Glutamatergic neuron (in vitro differentiated cells): ENCODE data around the gene ARX. TPM values are rescaled to one million over a fixed set of nuclear protein-coding genes. Genes with fewer than 3 reads are reported as not detected.

Source experiments
- DNase-seq: peaks from one replicate; pipeline ENCODE4 v3.0.0; 2022
- H3K27ac Mint-ChIP-seq: one replicate; pipeline ENCODE4 v1.8.0; 2020; ENCODE audit warnings: mild to moderate bottlenecking, mixed read lengths, inconsistent platforms; ENCODE audit not compliant: unreplicated experiment
- H3K27me3 Mint-ChIP-seq: one replicate; pipeline ENCODE4 v1.8.0; 2020; ENCODE audit warnings: mild to moderate bottlenecking, moderate library complexity, mixed read lengths, inconsistent platforms; ENCODE audit not compliant: unreplicated experiment
- H3K36me3 Mint-ChIP-seq: one replicate; pipeline ENCODE4 v1.8.0; 2020; ENCODE audit warnings: mild to moderate bottlenecking, mixed read lengths, inconsistent platforms; ENCODE audit not compliant: unreplicated experiment
- H3K4me1 Mint-ChIP-seq: one replicate; pipeline ENCODE4 v1.8.0; 2020; ENCODE audit warnings: mild to moderate bottlenecking, low read depth, mixed read lengths, inconsistent platforms; ENCODE audit not compliant: unreplicated experiment
- H3K4me3 Mint-ChIP-seq: one replicate; pipeline ENCODE4 v1.8.0; 2020; ENCODE audit warnings: mild to moderate bottlenecking, mixed read lengths, inconsistent platforms; ENCODE audit not compliant: unreplicated experiment
- H3K9me3 Mint-ChIP-seq: one replicate; pipeline ENCODE4 v1.8.0; 2020; ENCODE audit warnings: mild to moderate bottlenecking, moderate library complexity, mixed read lengths, inconsistent platforms; ENCODE audit not compliant: unreplicated experiment
- total RNA-seq: library from RNA; stranded (reverse); fragmentation: NEBNext Ultra II Directional; extraction: Animal tissue kit (Norgen Biotek cat#: 25700); gene quantifications from one replicate; pipeline ENCODE4 v1.2.1, GENCODE V29; 2021; ENCODE audit not compliant: unreplicated experiment
- TF ChIP-seq, protein P1 (sequence below): fragments of 200-600 bp; sonication (generic); IDR thresholded peaks from one replicate; pipeline ENCODE4 v1.5.0; 2021; ENCODE audit not compliant: partially characterized antibody, unreplicated experiment

The ARX gene
- total RNA-seq, 1 donor from 2014 or later = 0.98 TPM

DNA sequence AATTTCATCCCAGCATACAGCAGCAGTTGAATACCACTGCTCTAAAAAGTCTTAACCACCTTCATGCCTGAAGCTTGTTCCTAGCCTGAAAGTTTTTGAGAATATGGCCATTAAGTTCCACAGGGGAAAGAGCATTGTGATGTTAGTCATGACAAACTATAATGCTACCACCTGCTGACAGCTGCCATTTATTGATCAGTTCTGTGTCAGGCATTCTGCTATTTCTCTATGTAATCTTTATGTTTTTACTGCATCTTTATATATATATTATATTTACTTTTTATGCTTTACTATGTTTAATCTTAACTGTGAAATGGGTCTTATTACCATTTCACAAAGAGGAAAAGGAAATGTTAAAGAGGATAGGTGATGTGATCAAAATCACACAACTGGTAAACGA, 54.0 kb downstream of the ARX start:
- no peaks in the 10 kb centered on the region for H3K9me3 Mint-ChIP-seq
- no peaks in the 10 kb centered on the region for H3K36me3 Mint-ChIP-seq
- TF ChIP-seq, protein P1, sequence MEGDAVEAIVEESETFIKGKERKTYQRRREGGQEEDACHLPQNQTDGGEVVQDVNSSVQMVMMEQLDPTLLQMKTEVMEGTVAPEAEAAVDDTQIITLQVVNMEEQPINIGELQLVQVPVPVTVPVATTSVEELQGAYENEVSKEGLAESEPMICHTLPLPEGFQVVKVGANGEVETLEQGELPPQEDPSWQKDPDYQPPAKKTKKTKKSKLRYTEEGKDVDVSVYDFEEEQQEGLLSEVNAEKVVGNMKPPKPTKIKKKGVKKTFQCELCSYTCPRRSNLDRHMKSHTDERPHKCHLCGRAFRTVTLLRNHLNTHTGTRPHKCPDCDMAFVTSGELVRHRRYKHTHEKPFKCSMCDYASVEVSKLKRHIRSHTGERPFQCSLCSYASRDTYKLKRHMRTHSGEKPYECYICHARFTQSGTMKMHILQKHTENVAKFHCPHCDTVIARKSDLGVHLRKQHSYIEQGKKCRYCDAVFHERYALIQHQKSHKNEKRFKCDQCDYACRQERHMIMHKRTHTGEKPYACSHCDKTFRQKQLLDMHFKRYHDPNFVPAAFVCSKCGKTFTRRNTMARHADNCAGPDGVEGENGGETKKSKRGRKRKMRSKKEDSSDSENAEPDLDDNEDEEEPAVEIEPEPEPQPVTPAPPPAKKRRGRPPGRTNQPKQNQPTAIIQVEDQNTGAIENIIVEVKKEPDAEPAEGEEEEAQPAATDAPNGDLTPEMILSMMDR = no peak
- DNase-seq = no peak
- H3K27me3 Mint-ChIP-seq = no peaks in the 10 kb centered on the region
- H3K4me3 Mint-ChIP-seq = no peak overlapping the region
- H3K27ac Mint-ChIP-seq = no peak overlapping the region
- H3K4me1 Mint-ChIP-seq = peaks cover 4% of the 10 kb centered on the region

DNA sequence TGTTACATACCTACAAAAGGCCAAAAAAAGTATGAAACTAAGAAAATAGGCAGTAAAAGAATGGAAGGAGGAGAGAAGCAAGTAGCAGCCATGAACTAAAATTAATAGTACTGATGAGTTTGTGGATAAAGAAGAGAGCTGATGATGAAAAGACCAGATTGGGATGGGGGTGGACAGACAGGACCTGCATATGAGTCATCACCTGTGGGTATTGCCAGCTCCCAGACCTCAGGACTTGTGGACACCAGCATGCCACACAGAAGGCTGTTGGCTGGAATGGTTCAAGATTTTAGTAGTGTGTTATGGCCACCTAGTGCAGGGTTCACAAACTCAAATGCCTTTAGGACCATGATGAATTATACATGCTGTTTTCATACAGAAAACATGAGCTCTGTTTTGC, 58.9 kb downstream of the ARX start:
- H3K27me3 Mint-ChIP-seq = no peaks in the 10 kb centered on the region
- H3K9me3 Mint-ChIP-seq = no peaks in the 10 kb centered on the region
- no peaks in the 10 kb centered on the region for H3K36me3 Mint-ChIP-seq
- no peak for DNase-seq
- no peak overlapping the region for H3K27ac Mint-ChIP-seq
- no peak overlapping the region for H3K4me3 Mint-ChIP-seq
- TF ChIP-seq, protein P1 = no peak
- H3K4me1 Mint-ChIP-seq = peaks cover 4% of the 10 kb centered on the region

DNA sequence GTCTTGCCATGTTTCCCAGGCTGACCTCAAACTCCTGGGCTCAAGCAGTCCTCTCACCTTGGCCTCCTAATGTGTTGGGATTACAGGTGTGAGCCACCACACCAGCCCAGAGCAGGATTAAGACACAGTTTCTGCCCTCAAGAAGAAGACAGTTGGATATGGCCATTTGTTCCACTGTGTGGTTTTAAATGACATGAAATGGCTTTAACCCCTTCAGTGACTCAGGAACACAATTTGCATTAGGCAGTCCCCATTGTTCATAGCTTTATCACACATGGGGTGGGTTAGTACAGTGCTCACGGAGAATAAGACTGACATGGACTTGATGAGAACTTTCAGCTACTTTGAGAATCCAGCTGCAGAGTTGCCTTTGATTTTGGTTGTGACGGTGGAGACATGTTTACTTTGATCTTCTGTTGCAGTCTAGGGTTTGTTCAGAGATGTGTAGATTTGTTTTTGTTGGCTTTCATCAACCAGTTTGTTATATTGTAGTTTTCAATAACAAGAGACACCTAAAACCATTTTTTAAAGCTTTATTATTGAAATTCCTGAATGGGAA, 60.3 kb downstream of the ARX start:
- no peaks in the 10 kb centered on the region for H3K9me3 Mint-ChIP-seq

DNA sequence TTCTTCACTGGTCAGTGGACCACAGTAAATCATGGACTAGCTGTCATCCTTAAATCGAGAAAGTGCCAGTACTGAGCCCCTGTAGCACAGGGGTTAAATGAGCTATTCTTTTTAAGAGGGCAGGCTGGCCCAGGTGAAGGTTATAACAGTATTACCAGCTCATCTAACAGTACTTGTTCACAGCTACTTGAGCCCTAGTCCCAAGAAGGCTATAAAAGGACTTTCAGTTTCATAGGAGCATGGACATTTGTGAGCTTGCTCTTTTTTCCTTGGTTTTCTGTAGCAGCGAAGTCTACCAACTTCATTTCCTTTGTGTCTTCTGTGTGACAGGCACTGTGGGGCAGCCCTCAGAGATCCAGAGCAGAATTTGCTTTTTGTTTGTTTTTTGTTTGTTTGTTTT, 61.0 kb downstream of the ARX start:
- no peak overlapping the region for H3K27ac Mint-ChIP-seq
- no peak for DNase-seq
- no peaks in the 10 kb centered on the region for H3K9me3 Mint-ChIP-seq
- TF ChIP-seq, protein P1 = no peak
- H3K27me3 Mint-ChIP-seq = no peaks in the 10 kb centered on the region
- H3K4me1 Mint-ChIP-seq = no peaks in the 10 kb centered on the region
- no peak overlapping the region for H3K4me3 Mint-ChIP-seq
- H3K36me3 Mint-ChIP-seq = no peaks in the 10 kb centered on the region

More for the DNA sequence above, 60.3 kb downstream of the ARX start:
- TF ChIP-seq, protein P1 = no peak
- H3K4me3 Mint-ChIP-seq = no peak overlapping the region
- no peaks in the 10 kb centered on the region for H3K27me3 Mint-ChIP-seq
- no peaks in the 10 kb centered on the region for H3K4me1 Mint-ChIP-seq
- H3K27ac Mint-ChIP-seq = no peak overlapping the region
- DNase-seq = no peak
- no peaks in the 10 kb centered on the region for H3K36me3 Mint-ChIP-seq
